Left ventricle myocardium inferior (tissue), 1 donor: ENCODE results near the gene MT1HL1. TPM values are rescaled to one million over a fixed set of nuclear protein-coding genes. Genes with fewer than 3 reads are reported as not detected.

Experiments
- DNase-seq: peaks from one replicate; pipeline ENCODE4 v3.0.0-alpha.2; 2020
- H3K27ac ChIP-seq: fragments of 200-600 bp; replicated peaks from 2 replicates; pipeline ENCODE4 v1.8.0; 2021
- H3K27me3 ChIP-seq: fragments of 200-600 bp; 2 replicates; pipeline ENCODE4 v1.8.0; 2021; ENCODE audit warnings: low read depth
- H3K36me3 ChIP-seq: fragments of 200-600 bp; 2 replicates; pipeline ENCODE4 v1.8.0; 2021
- H3K4me1 ChIP-seq: fragments of 200-600 bp; 2 replicates; pipeline ENCODE4 v1.8.0; 2021
- H3K4me3 ChIP-seq: fragments of 200-600 bp; 2 replicates; pipeline ENCODE4 v1.8.0; 2021; ENCODE audit warnings: mild to moderate bottlenecking, moderate library complexity
- H3K9me3 ChIP-seq: fragments of 200-600 bp; replicated peaks from 2 replicates; pipeline ENCODE4 v1.8.0; 2021
- CTCF ChIP-seq: fragments of 200-600 bp; IDR thresholded peaks from 2 replicates; pipeline ENCODE4 v1.8.0; 2021; ENCODE audit warnings: antibody characterized with exemption, mild to moderate bottlenecking, borderline replicate concordance
- intact Hi-C: fragments of 100-400 bp; cut with micrococcal nuclease; formaldehyde crosslinking; loops from one replicate; pipeline ENCODE4 v1.11.0; 2022
- total RNA-seq: library from RNA; stranded (reverse); fragmentation: NEBNext Ultra II Directional; extraction: Animal tissue kit (Norgen Biotek cat#: 25700); gene quantifications from one replicate; pipeline ENCODE4 v1.2.1, GENCODE V29; 2021
- donor health status: DM: no; HTN: yes; CAD: no; lungs with severe emphysema.

Gene MT1HL1
- total RNA-seq, 1 donor from 2014 or later: not detected

- H3K4me3 ChIP-seq: no peak overlapping the region
- no peaks in the 10 kb centered on the region for H3K36me3 ChIP-seq
- peak overlapping the region; percentile 91 for H3K27ac ChIP-seq
- no peak for DNase-seq
- H3K4me1 ChIP-seq: peaks cover 57% of the 10 kb centered on the region
- H3K27me3 ChIP-seq: no peaks in the 10 kb centered on the region
- intact Hi-C loops: no loop called here
- TF ChIP-seq CTCF: no peak
- no peaks in the 10 kb centered on the region for H3K9me3 ChIP-seq
Observed at GRCh38 chr1:237009611-237010010, 5.4 kb upstream of the MT1HL1 start.

GRCh38 chr1:237007147-237007881, 3.1 kb upstream of the MT1HL1 start:
- Histone ChIP-seq H3K9me3 (no peaks in the 10 kb centered on the region), H3K27me3 (no peaks in the 10 kb centered on the region), H3K27ac (peak overlapping the region; percentile 91), H3K4me1 (peaks cover 58% of the 10 kb centered on the region), H3K4me3 (no peak overlapping the region), H3K36me3 (no peaks in the 10 kb centered on the region)
- TF ChIP-seq CTCF: no peak
- intact Hi-C loops: no loop called here
- no peak for DNase-seq

- Histone ChIP-seq H3K36me3 (no peaks in the 10 kb centered on the region), H3K27me3 (no peaks in the 10 kb centered on the region), H3K27ac (peak overlapping the region; percentile 27), H3K9me3 (no peaks in the 10 kb centered on the region), H3K4me3 (no peak overlapping the region), H3K4me1 (peaks cover 50% of the 10 kb centered on the region)
- intact Hi-C loops: no loop called here
- TF ChIP-seq CTCF: no peak
- DNase-seq: no peak
Observed at GRCh38 chr1:237005674-237006073, 1.4 kb upstream of the MT1HL1 start.

GRCh38 chr1:237003516-237003915, 725 bp downstream of the MT1HL1 start:
- Histone ChIP-seq H3K27ac (peak overlapping the region; percentile 60), H3K27me3 (no peaks in the 10 kb centered on the region), H3K36me3 (no peaks in the 10 kb centered on the region), H3K4me3 (no peak overlapping the region), H3K4me1 (peaks cover 30% of the 10 kb centered on the region), H3K9me3 (no peaks in the 10 kb centered on the region)
- TF ChIP-seq CTCF: no peak
- DNase-seq: no peak
- intact Hi-C loops: no loop called here

- no peak for DNase-seq
- no peaks in the 10 kb centered on the region for H3K9me3 ChIP-seq
- peaks cover 26% of the 10 kb centered on the region for H3K4me1 ChIP-seq
- TF ChIP-seq CTCF: no peak
- intact Hi-C loops: no loop called here
- H3K4me3 ChIP-seq: peak overlapping the region; percentile 62
- H3K27me3 ChIP-seq: no peaks in the 10 kb centered on the region
- H3K36me3 ChIP-seq: no peaks in the 10 kb centered on the region
- H3K27ac ChIP-seq: peak overlapping the region; percentile 96
Observed at GRCh38 chr1:237000191-237000590, 4.0 kb downstream of the MT1HL1 start.
